Neural progenitor cell (in vitro differentiated cells): Measurements from ENCODE around the gene BEND7. TPM values are rescaled to one million over a fixed set of nuclear protein-coding genes. Genes with fewer than 3 reads are reported as not detected.

Source experiments
- DNase-seq: peaks from one replicate; pipeline ENCODE4 v3.0.0-alpha.2; 2016; ENCODE audit warnings: low spot score
- H2AFZ ChIP-seq: fragments of 200-600 bp; sonication (generic); replicated peaks from 2 replicates; pipeline ENCODE4 v1.6.1; 2016; ENCODE audit warnings: antibody characterized with exemption
- H3F3A ChIP-seq: fragments of 200-600 bp; sonication (generic); 2 replicates; pipeline ENCODE4 v1.6.1; 2016; ENCODE audit warnings: antibody characterized with exemption, low read depth
- H3K27ac ChIP-seq: fragments of 200-600 bp; sonication (generic); 2 replicates; pipeline ENCODE4 v1.5.1; 2016; ENCODE audit warnings: mild to moderate bottlenecking
- H3K27me3 ChIP-seq: fragments of 200-600 bp; sonication (generic); 2 replicates; pipeline ENCODE4 v1.6.1; 2016; ENCODE audit warnings: mild to moderate bottlenecking, moderate library complexity
- H3K36me3 ChIP-seq: fragments of 200-600 bp; sonication (generic); 2 replicates; pipeline ENCODE4 v1.5.1; 2016
- H3K4me1 ChIP-seq: fragments of 200-600 bp; sonication (generic); 2 replicates; pipeline ENCODE4 v1.6.1; 2016; ENCODE audit warnings: mixed run types
- H3K4me2 ChIP-seq: fragments of 200-600 bp; sonication (generic); 2 replicates; pipeline ENCODE4 v1.6.1; 2016
- H3K4me3 ChIP-seq: fragments of 200-600 bp; sonication (generic); 2 replicates; pipeline ENCODE4 v1.5.1; 2016
- H3K79me2 ChIP-seq: fragments of 200-600 bp; sonication (generic); 2 replicates; pipeline ENCODE4 v1.6.1; 2016; ENCODE audit warnings: low read depth
- H3K9ac ChIP-seq: fragments of 200-600 bp; sonication (generic); 2 replicates; pipeline ENCODE4 v1.6.1; 2016
- H3K9me3 ChIP-seq: fragments of 200-600 bp; sonication (generic); 2 replicates; pipeline ENCODE4 v1.5.1; 2016; ENCODE audit warnings: low read depth
- H4K20me1 ChIP-seq: fragments of 200-600 bp; sonication (generic); 2 replicates; pipeline ENCODE4 v1.6.1; 2016; ENCODE audit warnings: low read depth
- H3K27ac Mint-ChIP-seq: 3 replicates; pipeline ENCODE4 v1.8.0; 2021; ENCODE audit warnings: mixed read lengths
- H3K27me3 Mint-ChIP-seq: 2 replicates; pipeline ENCODE4 v1.8.0; 2022; ENCODE audit warnings: low read depth, mild to moderate bottlenecking, inconsistent platforms, moderate library complexity, mixed read lengths; ENCODE audit not compliant: insufficient read depth
- H3K36me3 Mint-ChIP-seq: 3 replicates; pipeline ENCODE4 v1.8.0; 2021; ENCODE audit warnings: mixed read lengths
- H3K4me1 Mint-ChIP-seq: 3 replicates; pipeline ENCODE4 v1.8.0; 2021; ENCODE audit warnings: mixed read lengths
- H3K4me3 Mint-ChIP-seq: 3 replicates; pipeline ENCODE4 v1.8.0; 2021; ENCODE audit warnings: mild to moderate bottlenecking, moderate library complexity, mixed read lengths
- H3K9me3 Mint-ChIP-seq: 3 replicates; pipeline ENCODE4 v1.8.0; 2020; ENCODE audit warnings: mixed read lengths
- EZH2 ChIP-seq: fragments of 200-600 bp; sonication (generic); IDR thresholded peaks from 2 replicates; pipeline ENCODE4 v1.6.1; 2017; ENCODE audit warnings: antibody characterized with exemption, mild to moderate bottlenecking, moderate library complexity
- EZH2phosphoT487 ChIP-seq: fragments of 200-600 bp; sonication (generic); IDR thresholded peaks from 2 replicates; pipeline ENCODE4 v1.6.1; 2017; ENCODE audit warnings: antibody characterized with exemption
- total RNA-seq: library from RNA; depleted of rRNA; stranded (reverse); fragments of >200 nt; gene quantifications from 2 replicates; pipeline ENCODE4 v1.2.3, GENCODE V29; 2015; ENCODE audit warnings: low replicate concordance
- TF ChIP-seq, protein P1 (sequence below): fragments of 200-600 bp; sonication (generic); IDR thresholded peaks from 2 replicates; pipeline ENCODE4 v1.5.1; 2017; ENCODE audit warnings: antibody characterized with exemption, mild to moderate bottlenecking

BEND7 gene, protein sequence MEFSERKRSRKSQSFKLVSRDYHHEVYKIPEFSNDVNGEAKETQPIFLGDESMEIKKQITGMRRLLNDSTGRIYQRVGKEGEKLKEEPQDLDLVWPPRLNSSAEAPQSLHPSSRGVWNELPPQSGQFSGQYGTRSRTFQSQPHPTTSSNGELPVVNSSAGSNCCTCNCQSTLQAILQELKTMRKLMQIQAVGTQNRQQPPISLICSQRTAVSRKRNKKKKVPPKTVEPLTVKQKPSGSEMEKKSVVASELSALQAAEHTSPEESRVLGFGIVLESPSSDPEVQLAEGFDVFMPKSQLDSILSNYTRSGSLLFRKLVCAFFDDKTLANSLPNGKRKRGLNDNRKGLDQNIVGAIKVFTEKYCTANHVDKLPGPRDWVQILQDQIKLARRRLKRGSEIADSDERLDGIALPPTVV
- 7.5 and 9.1 TPM in 2 replicates for total RNA-seq

DNA sequence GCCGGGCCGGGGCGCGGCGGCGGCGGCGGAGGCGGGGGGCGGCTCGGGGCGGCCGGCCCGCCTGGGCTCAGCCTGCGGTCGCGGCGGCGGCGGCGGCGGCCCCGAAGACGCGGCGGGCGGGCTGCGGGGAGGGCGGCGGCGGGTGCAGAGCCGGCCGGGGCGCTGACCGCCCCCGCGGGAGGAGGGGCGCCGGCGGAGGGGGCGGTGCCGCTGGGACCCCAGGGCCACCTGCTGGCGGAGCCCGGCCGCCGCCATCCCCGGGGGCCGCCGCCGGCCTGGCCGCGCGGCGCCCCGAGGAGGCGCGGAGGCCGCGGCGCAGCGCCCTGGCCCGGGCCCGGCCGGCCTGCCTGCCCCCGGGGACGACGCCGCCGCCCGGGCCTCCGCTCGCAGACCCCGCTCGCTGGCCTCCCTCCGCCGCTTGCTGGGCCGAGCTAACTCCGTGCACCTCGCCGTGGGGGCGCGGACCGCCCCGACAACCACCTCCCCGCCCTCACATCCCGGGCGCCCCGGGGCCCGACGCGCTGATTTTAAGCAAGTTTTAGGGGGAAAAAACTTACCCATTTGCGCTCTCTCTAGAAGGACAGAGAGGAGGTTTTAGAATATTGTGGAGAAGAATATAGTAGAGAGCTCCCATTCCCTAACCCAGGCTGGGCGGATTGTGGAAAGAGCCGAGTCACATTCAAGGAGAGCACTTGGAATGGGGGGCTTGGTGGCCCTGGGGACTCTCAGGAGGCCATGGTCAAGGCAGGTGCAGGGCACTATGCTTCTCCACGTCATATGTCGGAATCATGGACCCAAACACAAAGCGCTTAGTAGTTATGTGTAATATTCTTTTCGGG is at the start of gene BEND7:
TSS of gene BEND7 (minus strand) at position 140 of the 839 bp plus-strand sequence. CDS start 481 bp downstream, outside the sequence.
- peak; percentile 73 for DNase-seq
- peaks cover 13% of the 10 kb centered on the region for H3K27me3 Mint-ChIP-seq
- Histone ChIP-seq H3K36me3 (no peaks in the 10 kb centered on the region), H2AFZ (peak within 1 kb of the TSS; percentile 90), H3K9me3 (no peaks in the 10 kb centered on the region), H3K4me2 (peak within 1 kb of the TSS; percentile 96), H3K9ac (peak within 1 kb of the TSS; percentile 40), H4K20me1 (peaks cover 3% of the 10 kb centered on the region), H3K4me1 (peaks cover 11% of the 10 kb centered on the region), H3K27ac (no peak within 1 kb of the TSS), H3K27me3 (peaks cover 52% of the 10 kb centered on the region), H3K4me3 (peak within 1 kb of the TSS; percentile 90), H3K79me2 (no peaks in the 10 kb centered on the region), H3F3A (peaks cover 23% of the 10 kb centered on the region)
- H3K27ac Mint-ChIP-seq, result peak within 1 kb of the TSS; percentile 85
- peaks cover 15% of the 10 kb centered on the region for H3K4me1 Mint-ChIP-seq
- TF ChIP-seq EZH2 (no peak), EZH2phosphoT487 (no peak)
- TF ChIP-seq, protein P1, sequence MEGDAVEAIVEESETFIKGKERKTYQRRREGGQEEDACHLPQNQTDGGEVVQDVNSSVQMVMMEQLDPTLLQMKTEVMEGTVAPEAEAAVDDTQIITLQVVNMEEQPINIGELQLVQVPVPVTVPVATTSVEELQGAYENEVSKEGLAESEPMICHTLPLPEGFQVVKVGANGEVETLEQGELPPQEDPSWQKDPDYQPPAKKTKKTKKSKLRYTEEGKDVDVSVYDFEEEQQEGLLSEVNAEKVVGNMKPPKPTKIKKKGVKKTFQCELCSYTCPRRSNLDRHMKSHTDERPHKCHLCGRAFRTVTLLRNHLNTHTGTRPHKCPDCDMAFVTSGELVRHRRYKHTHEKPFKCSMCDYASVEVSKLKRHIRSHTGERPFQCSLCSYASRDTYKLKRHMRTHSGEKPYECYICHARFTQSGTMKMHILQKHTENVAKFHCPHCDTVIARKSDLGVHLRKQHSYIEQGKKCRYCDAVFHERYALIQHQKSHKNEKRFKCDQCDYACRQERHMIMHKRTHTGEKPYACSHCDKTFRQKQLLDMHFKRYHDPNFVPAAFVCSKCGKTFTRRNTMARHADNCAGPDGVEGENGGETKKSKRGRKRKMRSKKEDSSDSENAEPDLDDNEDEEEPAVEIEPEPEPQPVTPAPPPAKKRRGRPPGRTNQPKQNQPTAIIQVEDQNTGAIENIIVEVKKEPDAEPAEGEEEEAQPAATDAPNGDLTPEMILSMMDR, result no peak
- H3K4me3 Mint-ChIP-seq, result peak within 1 kb of the TSS; percentile 94
- no peaks in the 10 kb centered on the region for H3K9me3 Mint-ChIP-seq
- no peaks in the 10 kb centered on the region for H3K36me3 Mint-ChIP-seq

DNA sequence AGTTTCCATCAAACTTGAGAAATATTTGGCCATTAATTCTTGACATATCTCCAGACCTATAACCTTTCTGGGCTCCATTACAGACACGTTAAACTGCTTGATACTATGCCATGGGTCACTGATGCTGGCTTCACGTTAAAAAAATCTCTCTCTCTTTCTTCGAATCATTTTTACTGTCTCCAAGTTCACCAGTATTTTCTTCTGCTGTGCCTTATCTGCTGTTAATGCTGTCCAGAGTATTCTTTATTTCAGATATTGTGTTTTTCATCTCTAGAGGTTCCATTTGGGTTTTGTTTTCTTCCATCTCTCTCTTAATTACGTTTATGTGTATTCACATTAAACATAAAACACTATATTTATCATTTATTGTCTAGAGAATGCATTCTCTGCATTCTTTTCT is 45.1 kb upstream of the BEND7 start:
- H3K79me2 ChIP-seq, result no peaks in the 10 kb centered on the region
- no peak overlapping the region for H3K9ac ChIP-seq
- H2AFZ ChIP-seq, result no peak overlapping the region
- no peak for DNase-seq
- no peak overlapping the region for H3K4me3 ChIP-seq
- Mint-ChIP-seq H3K4me3 (no peak overlapping the region), H3K9me3 (peaks cover 3% of the 10 kb centered on the region), H3K36me3 (no peaks in the 10 kb centered on the region), H3K27me3 (no peaks in the 10 kb centered on the region), H3K27ac (no peak overlapping the region), H3K4me1 (no peaks in the 10 kb centered on the region)
- no peaks in the 10 kb centered on the region for H4K20me1 ChIP-seq
- TF ChIP-seq EZH2 (no peak), EZH2phosphoT487 (no peak)
- TF ChIP-seq, protein P1, result no peak
- no peaks in the 10 kb centered on the region for H3F3A ChIP-seq
- no peak overlapping the region for H3K27ac ChIP-seq
- no peaks in the 10 kb centered on the region for H3K9me3 ChIP-seq
- H3K36me3 ChIP-seq, result no peaks in the 10 kb centered on the region
- H3K4me1 ChIP-seq, result no peaks in the 10 kb centered on the region
- peaks cover 48% of the 10 kb centered on the region for H3K27me3 ChIP-seq
- no peak overlapping the region for H3K4me2 ChIP-seq

DNA sequence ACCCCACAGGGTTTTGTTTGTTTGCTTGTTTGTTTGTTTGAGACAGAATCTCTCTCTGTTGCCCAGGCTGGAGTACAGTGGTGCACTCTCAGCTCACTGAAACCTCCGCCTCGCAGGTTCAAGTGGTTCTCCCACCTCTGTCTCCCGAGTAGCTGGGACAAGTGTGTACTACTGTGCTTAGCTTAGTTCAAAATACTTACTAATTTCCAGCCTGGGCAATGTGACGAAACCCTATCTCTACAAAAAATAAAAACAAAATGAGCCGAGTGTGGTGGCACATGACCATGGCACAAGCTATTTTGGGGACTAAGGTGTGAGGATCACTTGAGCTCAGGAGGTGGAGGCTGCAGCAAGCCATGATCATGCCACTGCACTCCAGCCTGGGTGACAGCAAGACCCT is 42.7 kb upstream of the BEND7 start:
- H3K9ac ChIP-seq, result no peak overlapping the region
- no peak overlapping the region for H2AFZ ChIP-seq
- H3K4me1 Mint-ChIP-seq, result no peaks in the 10 kb centered on the region

More for the DNA sequence above, 42.7 kb upstream of the BEND7 start:
- DNase-seq, result no peak
- H3K79me2 ChIP-seq, result no peaks in the 10 kb centered on the region
- no peaks in the 10 kb centered on the region for H4K20me1 ChIP-seq
- peaks cover 34% of the 10 kb centered on the region for H3K27me3 ChIP-seq
- no peak overlapping the region for H3K4me3 ChIP-seq
- no peak overlapping the region for H3K27ac ChIP-seq
- no peaks in the 10 kb centered on the region for H3K36me3 ChIP-seq
- H3K4me2 ChIP-seq, result no peak overlapping the region
- Mint-ChIP-seq H3K9me3 (peaks cover 3% of the 10 kb centered on the region), H3K4me3 (no peak overlapping the region), H3K27me3 (peaks cover 3% of the 10 kb centered on the region), H3K27ac (no peak overlapping the region), H3K36me3 (no peaks in the 10 kb centered on the region)
- TF ChIP-seq, protein P1, result no peak
- no peak for TF ChIP-seq EZH2
- TF ChIP-seq EZH2phosphoT487, result no peak
- no peaks in the 10 kb centered on the region for H3F3A ChIP-seq
- H3K4me1 ChIP-seq, result no peaks in the 10 kb centered on the region
- no peaks in the 10 kb centered on the region for H3K9me3 ChIP-seq
